ENCODE results near the gene SNORC. TPM values are rescaled to one million over a fixed set of nuclear protein-coding genes. Genes with fewer than 3 reads are reported as not detected.
"Not testable (repeated sequence)": the region's sequence is repeated elsewhere in the genome, so short reads cannot be mapped to it uniquely, and the experiment has no call there.

The SNORC gene
- total RNA-seq, 1 donor from 2014 or later = 2.1 TPM

GRCh38 chr2:232900811-232901735 lies 31.0 kb downstream of the SNORC start:
- H3K4me1 Mint-ChIP-seq (ENCODE audit: unreplicated experiment) = peaks cover 10% of the 10 kb centered on the region
- no peaks in the 10 kb centered on the region for H3K36me3 Mint-ChIP-seq (ENCODE audit: unreplicated experiment)
- H3K4me3 Mint-ChIP-seq (ENCODE audit: unreplicated experiment) = no peak overlapping the region
- DNase-seq (ENCODE audit: extremely low spot score, unreplicated experiment) = no peak
- peak overlapping the region; percentile 27 for H3K27ac Mint-ChIP-seq (ENCODE audit: unreplicated experiment)
- H3K9me3 Mint-ChIP-seq (ENCODE audit: unreplicated experiment) = no peaks in the 10 kb centered on the region
- TF ChIP-seq CTCF (IDR thresholded peaks at IDR 0.05) = no peak
- no peaks in the 10 kb centered on the region for H3K27me3 Mint-ChIP-seq (ENCODE audit: unreplicated experiment)

GRCh38 chr2:232901736-232902578 lies 31.9 kb downstream of the SNORC start:
- Mint-ChIP-seq H3K36me3 (ENCODE audit: unreplicated experiment) (no peaks in the 10 kb centered on the region), H3K4me3 (ENCODE audit: unreplicated experiment) (no peak overlapping the region), H3K9me3 (ENCODE audit: unreplicated experiment) (no peaks in the 10 kb centered on the region), H3K27me3 (ENCODE audit: unreplicated experiment) (no peaks in the 10 kb centered on the region), H3K27ac (ENCODE audit: unreplicated experiment) (peak overlapping the region; percentile 58), H3K4me1 (ENCODE audit: unreplicated experiment) (peaks cover 10% of the 10 kb centered on the region)
- TF ChIP-seq CTCF (IDR thresholded peaks at IDR 0.05) = no peak
- DNase-seq (ENCODE audit: extremely low spot score, unreplicated experiment) = no peak

GRCh38 chr2:232903989-232904388 lies 33.9 kb downstream of the SNORC start:
- Mint-ChIP-seq H3K4me1 (ENCODE audit: unreplicated experiment) (peaks cover 10% of the 10 kb centered on the region), H3K27me3 (ENCODE audit: unreplicated experiment) (peaks cover 4% of the 10 kb centered on the region), H3K9me3 (ENCODE audit: unreplicated experiment) (no peaks in the 10 kb centered on the region), H3K36me3 (ENCODE audit: unreplicated experiment) (no peaks in the 10 kb centered on the region), H3K4me3 (ENCODE audit: unreplicated experiment) (no peak overlapping the region), H3K27ac (ENCODE audit: unreplicated experiment) (no peak overlapping the region)
- DNase-seq (ENCODE audit: extremely low spot score, unreplicated experiment) = no peak
- TF ChIP-seq CTCF (IDR thresholded peaks at IDR 0.05) = no peak

- H3K27ac Mint-ChIP-seq (ENCODE audit: unreplicated experiment); DNase-seq (ENCODE audit: extremely low spot score, unreplicated experiment); H3K4me1 Mint-ChIP-seq (ENCODE audit: unreplicated experiment); H3K4me3 Mint-ChIP-seq (ENCODE audit: unreplicated experiment); H3K36me3 Mint-ChIP-seq (ENCODE audit: unreplicated experiment): not testable (repeated sequence)
- H3K9me3 Mint-ChIP-seq (ENCODE audit: unreplicated experiment) = peaks cover 19% of the 10 kb centered on the region
- peaks cover 29% of the 10 kb centered on the region for H3K27me3 Mint-ChIP-seq (ENCODE audit: unreplicated experiment)
Observed at GRCh38 chr2:232906867-232907717, 37.0 kb downstream of the SNORC start.

GRCh38 chr2:232907718-232908085 lies 37.6 kb downstream of the SNORC start:
- Mint-ChIP-seq H3K9me3 (ENCODE audit: unreplicated experiment) (peaks cover 23% of the 10 kb centered on the region), H3K27me3 (ENCODE audit: unreplicated experiment) (peaks cover 34% of the 10 kb centered on the region)
- H3K36me3 Mint-ChIP-seq (ENCODE audit: unreplicated experiment); H3K27ac Mint-ChIP-seq (ENCODE audit: unreplicated experiment); H3K4me1 Mint-ChIP-seq (ENCODE audit: unreplicated experiment); DNase-seq (ENCODE audit: extremely low spot score, unreplicated experiment); H3K4me3 Mint-ChIP-seq (ENCODE audit: unreplicated experiment): not testable (repeated sequence)
